GM11168 (cell line): ENCODE results near the gene PDE11A.
"Not testable (repeated sequence)": the region's sequence is repeated elsewhere in the genome, so short reads cannot be mapped to it uniquely, and the experiment has no call there.

Source experiments
- in situ Hi-C: fragments of 300-500 bp; cut with MboI; formaldehyde crosslinking; loops from one replicate; pipeline ENCODE4 v1.12.0; 2022; ENCODE audit warnings: low sequenced_read_pairs; ENCODE audit not compliant: unreplicated experiment

The PDE11A gene

GRCh38 chr2:177832611-177833433, 239.8 kb downstream of the PDE11A start:
- in situ Hi-C loops: no loop called here

GRCh38 chr2:177830881-177831386, 241.6 kb downstream of the PDE11A start:
- in situ Hi-C loops: no loop called here

- in situ Hi-C loops: no loop called here
These were observed 244.0 kb downstream of the PDE11A start for GRCh38 chr2:177828557-177828956.

- in situ Hi-C loops: no loop called here
These were observed 245.7 kb downstream of the PDE11A start for GRCh38 chr2:177826897-177827296.

GRCh38 chr2:177822941-177823340, 249.6 kb downstream of the PDE11A start:
- in situ Hi-C loops: no loop called here

- in situ Hi-C loops: no loop called here
These were observed 254.2 kb downstream of the PDE11A start for GRCh38 chr2:177818412-177818811.

GRCh38 chr2:177817300-177817699, 255.3 kb downstream of the PDE11A start:
- in situ Hi-C loops: no loop called here

GRCh38 chr2:177816766-177817165, 255.8 kb downstream of the PDE11A start:
- in situ Hi-C loops: no loop called here

GRCh38 chr2:177812713-177813396, 259.7 kb downstream of the PDE11A start:
- in situ Hi-C loops: no loop called here

- in situ Hi-C loops: no loop called here
These were observed 261.7 kb downstream of the PDE11A start for GRCh38 chr2:177810906-177811305.

GRCh38 chr2:177808984-177809809, 263.4 kb downstream of the PDE11A start:
- in situ Hi-C loops: no loop called here

- in situ Hi-C loops: no loop called here
These were observed 266.6 kb downstream of the PDE11A start for GRCh38 chr2:177806025-177806424.

- in situ Hi-C loops: no loop called here
These were observed 273.0 kb downstream of the PDE11A start for GRCh38 chr2:177799531-177799930.

- in situ Hi-C loops: no loop called here
These were observed 274.8 kb downstream of the PDE11A start for GRCh38 chr2:177797808-177798207.

- in situ Hi-C loops: no loop called here
These were observed 275.7 kb downstream of the PDE11A start for GRCh38 chr2:177796654-177797415.

GRCh38 chr2:177796011-177796410, 276.6 kb downstream of the PDE11A start:
- in situ Hi-C loops: no loop called here

GRCh38 chr2:177785143-177785542, 287.4 kb downstream of the PDE11A start:
- in situ Hi-C loops: not testable (repeated sequence)

- in situ Hi-C loops: no loop called here
These were observed 287.9 kb downstream of the PDE11A start for GRCh38 chr2:177784745-177785067.

GRCh38 chr2:177783835-177784744, 288.5 kb downstream of the PDE11A start:
- in situ Hi-C loops: no loop called here
